Activated CD8-positive, alpha-beta memory T cell treated with anti-CD3 and anti-CD28 coated beads, Interleukin-2, amount 50 U/mL, for 1 hour (primary cell): ENCODE results near the gene DUSP6.

Source experiments
- DNase-seq: peaks from one replicate; pipeline ENCODE4 v3.0.0-alpha.2; 2020; ENCODE audit errors: extremely low read depth

DUSP6 gene

DNA sequence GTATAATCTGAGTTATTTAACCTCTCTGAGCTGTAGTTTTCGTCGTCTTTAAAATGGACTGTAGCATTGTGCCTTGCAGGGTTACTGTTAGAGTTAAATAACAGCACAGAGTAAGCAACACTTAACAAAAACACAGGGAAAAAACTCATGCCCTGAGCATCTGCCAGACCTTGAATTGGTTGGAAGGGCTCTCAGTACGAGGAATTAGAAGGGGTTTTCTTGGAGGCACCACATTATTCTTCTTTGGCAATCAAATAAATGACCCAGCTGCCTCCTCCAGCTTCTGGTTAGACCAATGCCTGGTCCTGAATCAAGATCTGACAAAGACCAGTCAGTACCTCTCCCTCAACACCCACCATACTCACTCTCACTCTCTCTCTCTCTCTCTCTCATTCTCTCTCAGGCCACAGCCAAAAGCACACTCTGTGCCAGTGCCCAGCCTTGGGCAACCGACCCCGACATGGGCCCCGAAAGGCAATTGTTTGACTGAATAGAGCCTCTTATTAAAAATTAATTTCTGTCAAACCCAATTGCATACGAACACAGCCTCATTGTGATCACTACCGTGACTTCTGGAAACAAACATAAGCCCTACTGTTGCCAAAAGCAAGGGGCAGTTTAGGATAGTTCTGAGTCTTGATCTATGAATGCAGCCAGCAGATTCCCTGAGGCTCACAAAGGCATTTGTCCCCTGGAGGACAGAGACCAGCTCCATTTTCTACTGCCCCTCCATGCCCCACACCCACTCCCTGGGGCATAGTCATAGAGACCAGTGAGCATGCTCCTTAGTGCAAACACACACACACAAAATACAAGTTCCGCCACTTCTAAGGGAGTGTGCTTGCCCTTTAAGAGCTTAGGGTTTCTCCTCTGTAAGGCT, 23.9 kb downstream of the DUSP6 start:
- DNase-seq: no peak

GRCh38 chr12:89327486-89328094, 24.7 kb downstream of the DUSP6 start:
- DNase-seq: no peak

DNA sequence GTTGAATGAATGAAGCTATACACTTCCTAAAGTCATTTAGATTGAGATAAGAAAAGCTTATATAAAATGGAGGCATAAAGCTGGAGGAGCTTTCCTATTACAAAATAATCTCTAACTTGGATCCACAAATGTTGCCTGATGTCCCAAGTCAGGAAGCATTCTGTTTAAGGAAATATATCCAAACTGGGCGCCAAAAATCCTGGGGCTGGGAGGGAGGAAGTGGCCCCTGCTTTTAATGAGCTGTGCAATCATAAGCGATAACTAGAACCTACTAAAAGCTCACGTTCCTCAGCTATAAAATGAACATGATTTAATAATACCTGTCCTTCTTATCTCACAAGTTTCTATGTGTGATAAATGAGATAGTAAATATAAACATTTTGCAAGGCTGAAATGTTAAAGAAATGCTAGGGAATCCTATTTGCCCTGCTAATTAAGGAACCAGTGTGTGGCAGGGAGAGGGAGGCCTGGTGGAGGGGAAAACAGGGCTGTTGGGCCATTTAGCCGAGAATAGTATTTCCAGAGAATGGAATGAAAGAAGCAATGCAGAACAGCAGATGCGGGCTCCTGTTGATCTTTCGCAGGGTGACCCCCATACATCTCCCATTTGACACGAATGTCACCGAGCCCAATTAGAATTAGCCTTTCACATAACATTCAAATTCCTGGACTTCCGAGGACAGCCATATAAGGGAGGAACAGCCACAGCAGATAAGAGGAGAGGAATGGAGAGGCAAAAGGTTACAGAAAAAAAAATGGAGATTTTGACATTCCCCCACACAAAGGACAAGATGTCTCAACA, 25.9 kb downstream of the DUSP6 start:
- DNase-seq: no peak

DNA sequence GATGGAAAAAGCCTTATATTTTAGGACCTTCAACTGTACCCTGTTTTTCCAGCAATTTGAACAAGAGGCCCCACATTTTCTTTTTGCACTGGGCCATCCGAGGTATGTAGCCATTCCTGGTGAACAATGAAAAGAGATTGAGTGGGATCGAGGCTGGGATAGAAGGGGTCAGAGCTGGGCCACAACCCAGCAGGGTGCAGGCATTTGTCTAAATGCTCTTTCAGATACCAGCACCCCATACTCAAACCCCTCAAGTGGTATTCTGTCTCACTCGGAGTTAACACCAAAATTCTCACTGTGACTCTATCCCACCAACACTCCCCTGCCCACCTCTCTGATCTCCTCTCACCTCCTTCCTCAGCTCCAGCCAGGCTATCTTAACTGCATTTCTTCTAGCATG, 26.8 kb downstream of the DUSP6 start:
- no peak for DNase-seq

DNA sequence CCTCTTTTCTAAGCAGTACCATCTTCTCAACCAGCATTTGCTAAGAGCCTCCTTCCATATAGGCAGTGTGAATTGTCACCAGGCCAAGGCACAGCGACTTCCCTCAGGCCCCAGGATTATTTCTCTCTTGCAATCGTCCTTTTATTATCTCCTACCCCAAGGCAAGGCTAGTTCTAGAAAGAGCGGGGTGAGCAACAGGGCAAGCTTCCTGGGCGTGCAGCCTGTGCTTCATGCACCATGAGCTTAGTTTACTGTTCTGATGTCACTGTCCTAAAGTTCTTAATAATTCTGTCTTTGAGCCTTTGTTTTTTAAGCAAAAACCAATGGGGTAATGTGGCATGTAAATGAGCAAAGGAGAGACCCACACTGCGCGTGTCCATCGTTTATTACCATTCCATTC, 27.9 kb downstream of the DUSP6 start:
- no peak for DNase-seq

DNA sequence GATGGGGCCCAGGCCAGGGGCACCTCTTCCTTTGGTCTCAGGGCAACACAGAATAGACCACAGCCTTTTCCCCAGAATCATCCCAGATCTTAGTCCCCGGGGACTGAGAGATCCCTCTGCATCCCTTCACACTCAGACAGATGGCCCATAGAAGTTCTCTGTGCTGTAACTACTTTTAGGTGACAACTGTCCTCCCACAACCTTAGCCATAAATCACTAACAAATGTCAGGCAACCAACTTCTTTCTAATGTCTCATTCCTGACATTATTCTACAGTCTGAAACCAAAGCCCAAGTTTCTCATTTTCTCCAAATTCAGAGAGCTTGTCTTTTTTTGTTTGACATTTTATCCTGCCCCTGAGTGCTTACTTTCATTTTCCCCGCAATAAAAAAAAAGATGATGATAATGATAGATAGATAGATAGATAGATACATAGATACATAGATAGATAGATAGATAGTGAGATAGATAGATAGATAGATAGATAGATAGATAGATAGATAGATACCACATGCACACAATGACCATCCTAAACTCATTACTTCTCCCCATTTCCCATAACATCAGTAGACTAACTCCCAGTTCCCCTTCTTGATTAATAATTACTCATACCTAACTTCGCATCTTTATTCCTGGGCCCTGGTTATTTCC, 28.6 kb downstream of the DUSP6 start:
- no peak for DNase-seq

DNA sequence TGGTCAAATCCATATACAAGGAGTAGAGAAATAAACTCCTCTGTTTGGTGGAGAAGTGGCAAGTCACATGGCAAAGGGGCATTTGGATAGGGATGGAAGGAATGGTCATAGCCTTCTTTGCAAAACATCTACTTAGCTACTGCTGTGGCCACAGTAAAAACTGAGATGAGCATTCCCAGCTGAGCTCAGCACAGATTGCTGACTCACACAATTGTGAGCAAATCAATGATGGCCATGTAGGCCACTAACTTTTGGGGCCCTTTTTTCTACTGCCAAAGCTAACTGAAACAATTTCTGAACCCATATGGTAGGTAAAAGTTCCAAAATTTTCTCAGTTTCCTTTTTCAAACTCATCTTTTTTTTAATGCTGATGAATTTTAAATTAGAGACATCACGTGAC, 31.6 kb downstream of the DUSP6 start:
- no peak for DNase-seq

DNA sequence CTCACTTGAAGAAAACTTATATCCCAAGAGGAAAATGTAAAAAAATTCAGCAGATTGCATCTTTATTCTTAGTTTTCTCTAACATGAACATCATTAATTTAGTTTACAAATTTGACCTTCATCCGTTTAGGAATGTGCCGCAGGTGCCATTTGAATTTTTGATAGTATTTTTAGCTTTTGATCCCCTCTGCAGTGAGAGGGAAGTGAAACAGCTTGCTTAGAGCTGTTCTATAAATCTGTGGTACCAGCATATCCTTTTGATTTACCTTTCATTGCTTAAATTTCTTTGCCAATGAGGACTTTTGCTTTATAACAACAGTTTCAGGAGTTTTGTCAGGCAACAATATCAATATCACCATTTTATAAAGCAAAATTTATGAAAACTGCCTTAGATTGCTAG, 32.7 kb downstream of the DUSP6 start:
- DNase-seq: no peak

DNA sequence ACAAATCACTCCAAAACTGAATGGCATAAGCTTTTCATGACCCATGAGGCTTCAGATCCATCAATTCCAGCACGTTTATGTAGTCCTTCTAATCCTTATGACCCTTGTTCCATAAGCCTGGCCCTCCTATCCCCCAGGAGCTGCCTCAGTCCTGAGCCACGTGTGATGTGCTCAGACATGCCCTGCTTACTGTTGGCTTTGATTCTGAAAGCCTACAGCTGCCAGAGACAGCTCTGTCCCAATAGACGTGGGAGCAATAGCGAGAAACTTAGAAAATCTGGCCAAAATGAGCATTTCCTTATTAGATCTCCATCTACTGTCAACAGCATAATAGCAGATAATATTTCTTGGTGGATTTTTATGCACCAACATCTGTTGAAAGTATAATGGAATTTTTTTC, 33.2 kb downstream of the DUSP6 start:
- no peak for DNase-seq

- no peak for DNase-seq
These were observed 35.6 kb downstream of the DUSP6 start for GRCh38 chr12:89316705-89317139.

DNA sequence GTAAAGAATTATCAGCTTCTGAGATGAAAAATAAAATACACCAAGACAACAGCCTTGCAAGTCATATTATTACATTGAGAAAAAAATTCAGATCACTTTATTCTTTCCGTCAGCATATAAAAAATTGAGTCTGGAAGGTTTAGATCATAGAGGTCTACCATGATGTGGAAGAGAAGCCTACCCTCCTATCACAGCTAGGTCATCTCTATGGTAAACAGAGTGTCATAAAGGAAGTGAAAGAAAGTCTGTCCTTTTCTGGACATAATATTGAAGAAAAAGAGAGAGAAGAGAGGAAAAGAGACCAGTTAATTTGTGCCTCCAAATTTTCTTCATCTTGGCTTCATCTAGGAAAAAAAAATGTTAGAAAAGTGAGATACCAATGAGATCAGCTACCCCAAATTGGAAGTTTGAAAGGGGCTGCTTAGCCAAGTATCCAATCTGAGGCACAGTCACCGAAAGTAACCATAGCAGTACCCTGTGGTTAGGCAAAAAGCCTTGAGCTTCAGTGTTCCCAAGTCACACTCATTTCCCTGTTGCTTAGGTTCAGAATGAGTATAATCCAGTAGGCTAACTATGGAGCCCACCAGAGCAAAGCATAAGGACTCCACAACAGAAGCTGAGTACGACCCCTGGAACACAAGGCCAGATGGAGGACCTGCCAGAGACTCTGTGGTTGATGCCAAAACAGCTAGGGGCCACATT, 38.1 kb downstream of the DUSP6 start:
- no peak for DNase-seq

DNA sequence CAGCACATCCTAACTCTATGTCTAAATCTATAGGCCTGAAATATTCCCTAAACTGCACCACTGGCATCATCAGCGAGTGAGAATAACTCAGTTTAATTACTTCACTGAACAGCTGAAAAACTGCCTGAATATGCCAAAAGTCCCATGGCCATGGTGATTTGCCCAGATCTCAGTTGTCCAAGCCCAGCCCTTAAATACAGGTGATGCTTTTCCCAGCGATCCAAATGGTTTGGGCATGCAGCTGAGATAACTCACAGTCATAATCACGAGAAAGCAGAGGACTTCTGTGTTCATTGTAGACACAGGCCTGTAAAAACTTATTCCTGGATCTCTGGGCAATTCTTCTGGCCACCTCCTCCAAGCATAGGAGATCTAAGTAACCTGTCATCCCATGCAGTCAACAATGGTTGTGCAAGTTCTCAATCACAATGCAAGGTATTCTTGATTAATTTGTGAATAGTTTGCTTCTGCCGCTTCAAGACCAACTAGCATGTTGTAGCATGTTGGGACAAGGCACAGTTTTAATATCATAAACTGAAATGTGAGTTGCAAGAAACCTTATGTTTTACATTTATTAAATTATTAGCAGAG, 40.5 kb downstream of the DUSP6 start:
- no peak for DNase-seq

- no peak for DNase-seq
These were observed 42.5 kb downstream of the DUSP6 start for GRCh38 chr12:89309815-89310214.

DNA sequence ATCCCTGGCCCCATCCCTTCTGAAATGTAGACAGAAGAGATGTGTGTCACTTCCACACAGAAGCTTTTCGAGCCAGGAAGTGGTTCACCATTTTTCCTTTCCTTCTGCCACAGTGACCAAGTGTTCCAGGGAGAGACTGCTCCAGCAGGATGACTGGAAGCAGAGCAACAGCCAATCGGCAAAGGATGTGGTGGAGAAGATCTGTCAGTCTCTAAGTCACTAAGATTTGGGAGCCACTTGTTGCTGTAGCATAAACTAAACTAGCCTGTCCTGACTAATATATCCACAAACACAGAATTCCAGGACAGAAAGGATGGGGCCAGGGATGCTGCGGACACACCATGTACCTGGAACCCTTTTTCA, 42.9 kb downstream of the DUSP6 start:
- no peak for DNase-seq

DNA sequence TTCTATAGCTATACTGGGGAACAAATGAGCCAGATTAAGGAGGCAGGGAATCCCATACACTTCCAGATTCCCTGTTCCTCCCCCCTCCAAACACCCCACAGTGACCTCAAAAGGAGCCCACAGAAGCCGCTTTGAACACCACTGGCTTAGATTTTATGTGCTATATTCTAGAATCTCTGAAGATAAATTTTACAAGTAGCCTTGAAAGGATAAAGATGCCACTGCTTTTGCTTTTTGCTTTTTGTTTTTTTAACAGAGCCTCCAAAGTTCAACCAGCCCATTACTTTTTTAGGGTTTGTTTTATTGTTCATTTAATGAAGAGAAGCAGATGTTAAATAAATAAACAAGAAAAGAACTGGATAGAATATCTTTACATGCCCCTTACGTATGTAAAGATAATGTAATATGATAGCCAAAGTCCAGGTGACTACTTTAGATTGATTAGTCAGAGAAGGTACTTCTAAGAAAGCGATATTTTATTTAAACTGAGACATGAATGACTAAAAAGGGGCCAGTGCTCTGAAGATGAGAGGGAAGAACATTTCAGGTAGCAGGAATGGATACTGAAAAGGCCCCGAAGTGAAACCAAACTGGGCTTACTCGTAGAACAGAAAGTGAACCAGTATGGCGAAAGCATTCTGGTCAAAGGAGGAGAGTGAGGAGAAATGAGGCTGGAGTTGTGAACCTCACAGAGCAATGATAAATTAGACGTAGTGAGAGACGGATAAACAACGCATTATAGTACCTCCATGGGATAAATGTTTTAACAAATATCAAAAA, 44.6 kb downstream of the DUSP6 start:
- DNase-seq: no peak

- DNase-seq: no peak
These were observed 45.4 kb downstream of the DUSP6 start for GRCh38 chr12:89306827-89307473.

GRCh38 chr12:89305373-89305772, 46.9 kb downstream of the DUSP6 start:
- DNase-seq: no peak

GRCh38 chr12:89299931-89300330, 52.4 kb downstream of the DUSP6 start:
- no peak for DNase-seq

- DNase-seq: no peak
These were observed 52.9 kb downstream of the DUSP6 start for GRCh38 chr12:89299417-89299816.
